Measurements from ENCODE around the gene KLHL22.

DNA sequence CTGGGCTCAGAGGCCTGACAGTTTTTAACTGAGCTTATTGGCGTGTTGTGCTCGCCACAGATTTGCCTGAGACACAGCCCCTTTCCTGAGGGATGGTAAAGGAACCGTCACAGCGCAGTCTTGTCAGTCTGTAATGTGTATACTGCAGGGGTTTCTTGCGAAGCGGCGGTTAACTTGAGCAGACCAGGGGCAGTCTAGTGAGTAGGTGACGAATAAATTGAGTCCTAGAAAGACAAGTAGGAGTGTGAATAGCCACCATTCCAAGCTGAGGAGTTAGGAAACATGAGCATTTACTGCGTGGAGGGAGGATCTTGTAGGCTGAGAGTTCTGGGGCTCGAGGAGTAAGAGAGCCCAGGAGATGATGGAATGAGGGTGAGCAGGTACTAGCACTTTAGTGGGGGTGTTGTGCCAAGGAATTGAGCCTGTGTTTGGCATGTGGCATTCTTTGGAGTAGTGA, 13.2 kb upstream of the KLHL22 start:
- TF ChIP-seq EZH2 (IDR thresholded peaks at IDR 0.05; ENCODE audit: borderline replicate concordance, low read length), result no peak
- TF ChIP-seq, protein P1, sequence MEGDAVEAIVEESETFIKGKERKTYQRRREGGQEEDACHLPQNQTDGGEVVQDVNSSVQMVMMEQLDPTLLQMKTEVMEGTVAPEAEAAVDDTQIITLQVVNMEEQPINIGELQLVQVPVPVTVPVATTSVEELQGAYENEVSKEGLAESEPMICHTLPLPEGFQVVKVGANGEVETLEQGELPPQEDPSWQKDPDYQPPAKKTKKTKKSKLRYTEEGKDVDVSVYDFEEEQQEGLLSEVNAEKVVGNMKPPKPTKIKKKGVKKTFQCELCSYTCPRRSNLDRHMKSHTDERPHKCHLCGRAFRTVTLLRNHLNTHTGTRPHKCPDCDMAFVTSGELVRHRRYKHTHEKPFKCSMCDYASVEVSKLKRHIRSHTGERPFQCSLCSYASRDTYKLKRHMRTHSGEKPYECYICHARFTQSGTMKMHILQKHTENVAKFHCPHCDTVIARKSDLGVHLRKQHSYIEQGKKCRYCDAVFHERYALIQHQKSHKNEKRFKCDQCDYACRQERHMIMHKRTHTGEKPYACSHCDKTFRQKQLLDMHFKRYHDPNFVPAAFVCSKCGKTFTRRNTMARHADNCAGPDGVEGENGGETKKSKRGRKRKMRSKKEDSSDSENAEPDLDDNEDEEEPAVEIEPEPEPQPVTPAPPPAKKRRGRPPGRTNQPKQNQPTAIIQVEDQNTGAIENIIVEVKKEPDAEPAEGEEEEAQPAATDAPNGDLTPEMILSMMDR (IDR thresholded peaks at IDR 0.05; ENCODE audit: low read length), result no peak

Data from OCI-LY1 (cell line).